ENCODE measurements around the gene LCORL.

GRCh38 chr4:17968721-17969120 is 52.8 kb downstream of the LCORL start:
- TF ChIP-seq CTCF (IDR thresholded peaks at IDR 0.05): no peak
- TF ChIP-seq POLR2A (IDR thresholded peaks at IDR 0.05): no peak

All from thyroid gland (tissue), 4 donors.